ENCODE measurements around the gene SPSB4. TPM values are rescaled to one million over a fixed set of nuclear protein-coding genes. Genes with fewer than 3 reads are reported as not detected.

SPSB4 gene
- total and polyA plus RNA-seq, 2 donors (not counting 1 experiment from before 2014, with no cell fraction given): not detected

GRCh38 chr3:141150081-141150830, 99.1 kb downstream of the SPSB4 start:
- Histone ChIP-seq H3K27me3 (replicated peaks in 1 of 4; ENCODE audit: control extremely low read depth in 1 of 4, control insufficient read depth in 3 of 4, insufficient read depth in 4 of 4, low read length in 3 of 4) (peaks cover 0 to 2% (median 0%) of the 10 kb centered on the region in 4 experiments), H3K36me3 (replicated peaks in 1 of 2; ENCODE audit: control extremely low read depth in 1 of 2, control insufficient read depth in 1 of 2, extremely low read depth in 1 of 2, insufficient read depth in 2 of 2, low read length in 1 of 2) (no peaks in the 10 kb centered on the region), H3K9ac (ENCODE audit: low read length) (no peak overlapping the region), H4K20me1 (ENCODE audit: control insufficient read depth, insufficient read depth, low read length, poor library complexity, severe bottlenecking) (no peaks in the 10 kb centered on the region), H3K9me3 (ENCODE audit: control extremely low read depth in 1 of 3, control insufficient read depth in 2 of 3, insufficient read depth in 1 of 3, low read length in 2 of 3) (no peaks in the 10 kb centered on the region), H3K4me1 (ENCODE audit: control insufficient read depth in 2 of 2, insufficient read depth in 2 of 2, low read length in 2 of 2) (no peaks in the 10 kb centered on the region), H3K4me3 (ENCODE audit: control extremely low read depth in 1 of 5, extremely low read depth in 1 of 5, insufficient read depth in 1 of 5, low read depth in 2 of 5, low read length in 4 of 5) (no peak overlapping the region), H3K4me2 (replicated peaks; ENCODE audit: low read depth, low read length, poor library complexity, severe bottlenecking) (no peak overlapping the region), H2AFZ (ENCODE audit: insufficient read depth, low read depth, low read length, poor library complexity, severe bottlenecking) (no peak overlapping the region), H3K27ac (ENCODE audit: low read length in 2 of 2) (no peak overlapping the region), H3K79me2 (ENCODE audit: control insufficient read depth, insufficient read depth, low read length) (no peaks in the 10 kb centered on the region)
- DNase-seq (no peak), ATAC-seq (ENCODE audit: low read depth) (no peak)
- ChIA-PET POLR2A (no interaction called here), CTCF (interaction anchor here (1.1 kb wide), 1 partner anchor 41 kb away, joined by 3 read pairs; no protein-coding TSS in a partner anchor)
- Mint-ChIP-seq H3K4me1 (no peaks in the 10 kb centered on the region), H3K27ac (no peak overlapping the region), H3K27me3 (peaks cover 24% of the 10 kb centered on the region), H3K4me3 (no peak overlapping the region), H3K9me3 (ENCODE audit: insufficient read depth) (no peaks in the 10 kb centered on the region)
- TF ChIP-seq EZH2 (IDR thresholded peaks at IDR 0.05; ENCODE audit: borderline replicate concordance, insufficient read depth, low read depth, low read length, poor library complexity, severe bottlenecking) (no peak), CTCF (IDR thresholded peaks at IDR 0.05) (no peak)
- WGBS (ENCODE audit: insufficient coverage): 86% methylated on average over 10 of the region's 12 CpGs
- intact Hi-C loops (cut with micrococcal nuclease): no loop called here

GRCh38 chr3:141150931-141151330, 99.8 kb downstream of the SPSB4 start:
- Histone ChIP-seq H3K36me3 (replicated peaks in 1 of 2; ENCODE audit: control extremely low read depth in 1 of 2, control insufficient read depth in 1 of 2, extremely low read depth in 1 of 2, insufficient read depth in 2 of 2, low read length in 1 of 2) (no peaks in the 10 kb centered on the region), H2AFZ (ENCODE audit: insufficient read depth, low read depth, low read length, poor library complexity, severe bottlenecking) (no peak overlapping the region), H3K4me1 (ENCODE audit: control insufficient read depth in 2 of 2, insufficient read depth in 2 of 2, low read length in 2 of 2) (no peaks in the 10 kb centered on the region), H3K4me3 (ENCODE audit: control extremely low read depth in 1 of 5, extremely low read depth in 1 of 5, insufficient read depth in 1 of 5, low read depth in 2 of 5, low read length in 4 of 5) (no peak overlapping the region), H3K79me2 (ENCODE audit: control insufficient read depth, insufficient read depth, low read length) (no peaks in the 10 kb centered on the region), H3K9me3 (ENCODE audit: control extremely low read depth in 1 of 3, control insufficient read depth in 2 of 3, insufficient read depth in 1 of 3, low read length in 2 of 3) (no peaks in the 10 kb centered on the region), H3K9ac (ENCODE audit: low read length) (no peak overlapping the region), H3K27ac (ENCODE audit: low read length in 2 of 2) (no peak overlapping the region), H4K20me1 (ENCODE audit: control insufficient read depth, insufficient read depth, low read length, poor library complexity, severe bottlenecking) (no peaks in the 10 kb centered on the region), H3K4me2 (replicated peaks; ENCODE audit: low read depth, low read length, poor library complexity, severe bottlenecking) (no peak overlapping the region), H3K27me3 (replicated peaks in 1 of 4; ENCODE audit: control extremely low read depth in 1 of 4, control insufficient read depth in 3 of 4, insufficient read depth in 4 of 4, low read length in 3 of 4) (peaks cover 0 to 2% (median 0%) of the 10 kb centered on the region in 4 experiments)
- H3K4me3 Mint-ChIP-seq: no peak overlapping the region
- no peaks in the 10 kb centered on the region for H3K9me3 Mint-ChIP-seq (ENCODE audit: insufficient read depth)
- peaks cover 20% of the 10 kb centered on the region for H3K27me3 Mint-ChIP-seq
- ChIA-PET CTCF (no interaction called here), POLR2A (no interaction called here)
- ATAC-seq (ENCODE audit: low read depth) (no peak), DNase-seq (no peak)
- H3K4me1 Mint-ChIP-seq: no peaks in the 10 kb centered on the region
- H3K27ac Mint-ChIP-seq: no peak overlapping the region
- TF ChIP-seq CTCF (IDR thresholded peaks at IDR 0.05) (no peak), EZH2 (IDR thresholded peaks at IDR 0.05; ENCODE audit: borderline replicate concordance, insufficient read depth, low read depth, low read length, poor library complexity, severe bottlenecking) (no peak)
- 70% methylated on average over 2 of the region's 2 CpGs for WGBS (ENCODE audit: insufficient coverage)
- intact Hi-C loops (cut with micrococcal nuclease): no loop called here
